ENCODE measurements around the gene MAP4K1.

The MAP4K1 gene

GRCh38 chr19:38596057-38596981 lies 21.4 kb downstream of the MAP4K1 start (continued):
- no peak for TF ChIP-seq ZNF18 (tag by site-specific recombination; IDR thresholded peaks at IDR 0.05)
- TF ChIP-seq KLF17 (tag by site-specific recombination; IDR thresholded peaks at IDR 0.05): peak; percentile 74; the same call in 1 of the 2 replicates
- no peak for TF ChIP-seq ZSCAN4 (tag by site-specific recombination; IDR thresholded peaks at IDR 0.05)
- no peak for TF ChIP-seq ZNF654 (tag by site-specific recombination; IDR thresholded peaks at IDR 0.05; ENCODE audit: low read depth)
- TF ChIP-seq YY1 (tag by site-specific recombination; IDR thresholded peaks at IDR 0.05): no peak
- no peak for TF ChIP-seq ZBTB10 (tag by site-specific recombination; IDR thresholded peaks at IDR 0.05)
- TF ChIP-seq ZNF335 (tag by site-specific recombination; conservative IDR thresholded peaks at IDR 0.05): peak; percentile 100
- TF ChIP-seq YY2 (tag by site-specific recombination; IDR thresholded peaks at IDR 0.05): no peak
- no peak for TF ChIP-seq GFI1B (tag by site-specific recombination; IDR thresholded peaks at IDR 0.05)
- TF ChIP-seq RBAK (tag by site-specific recombination; IDR thresholded peaks at IDR 0.05): no peak
- TF ChIP-seq ZNF555 (tag by site-specific recombination; conservative IDR thresholded peaks at IDR 0.05): no peak
- no peak for TF ChIP-seq GLI2 (tag by site-specific recombination; IDR thresholded peaks at IDR 0.05; ENCODE audit: borderline replicate concordance, low read depth)
- no peak for TF ChIP-seq ZNF169 (tag by site-specific recombination; IDR thresholded peaks at IDR 0.05)
- TF ChIP-seq REST (tag by site-specific recombination; IDR thresholded peaks at IDR 0.05): no peak
- TF ChIP-seq OSR2 (tag by site-specific recombination; IDR thresholded peaks at IDR 0.05): no peak
- TF ChIP-seq ZNF398 (tag by site-specific recombination; IDR thresholded peaks at IDR 0.05): no peak
- TF ChIP-seq ATF2 (tag by site-specific recombination; IDR thresholded peaks at IDR 0.05; ENCODE audit: low read depth): no peak
- TF ChIP-seq SALL2 (tag by site-specific recombination; IDR thresholded peaks at IDR 0.05; ENCODE audit: borderline replicate concordance): no peak
- TF ChIP-seq ZNF645 (tag by site-specific recombination; IDR thresholded peaks at IDR 0.05): no peak
- no peak for TF ChIP-seq ZNF629 (tag by site-specific recombination; IDR thresholded peaks at IDR 0.05)
- no peak for TF ChIP-seq BCL6B (tag by site-specific recombination; IDR thresholded peaks at IDR 0.05)
- no peak for TF ChIP-seq ZNF701 (tag by site-specific recombination; IDR thresholded peaks at IDR 0.05)
